ENCODE results near the gene COPB1. TPM values are rescaled to one million over a fixed set of nuclear protein-coding genes. Genes with fewer than 3 reads are reported as not detected.

The COPB1 gene
- total and polyA plus RNA-seq, 2 of the 13 experiments (the other 11 are each of a cell fraction or from before 2014, with no cell fraction given), result 114 to 195 TPM

GRCh38 chr11:14499560-14500180, at the start of gene COPB1 (continued):
- peak; percentile 91 for TF ChIP-seq ARID4A (CRISPR knock-in tag; IDR thresholded peaks at IDR 0.05; ENCODE audit: borderline replicate concordance)
- TF ChIP-seq RXRB (CRISPR knock-in tag; IDR thresholded peaks at IDR 0.05; ENCODE audit: borderline replicate concordance), result peak; percentile 70
- TF ChIP-seq KDM2A (CRISPR knock-in tag; IDR thresholded peaks at IDR 0.05; ENCODE audit: borderline replicate concordance, low read depth), result peak; percentile 96
- TF ChIP-seq HIC2 (CRISPR knock-in tag; IDR thresholded peaks at IDR 0.05; ENCODE audit: low read depth), result no peak
- TF ChIP-seq TBP (CRISPR knock-in tag; IDR thresholded peaks at IDR 0.05), result no peak
- no peak for TF ChIP-seq ZNF138 (CRISPR knock-in tag; IDR thresholded peaks at IDR 0.05; ENCODE audit: low read depth)
- peak; percentile 87; the same call in 1 of the 2 replicates for TF ChIP-seq DR1 (CRISPR knock-in tag; IDR thresholded peaks at IDR 0.05)
- TF ChIP-seq ZMYM4 (CRISPR knock-in tag; IDR thresholded peaks at IDR 0.05), result peak; percentile 92
- no peak for TF ChIP-seq ZNF121 (CRISPR knock-in tag; IDR thresholded peaks at IDR 0.05)
- TF ChIP-seq ZNF703 (CRISPR knock-in tag; IDR thresholded peaks at IDR 0.05; ENCODE audit: borderline replicate concordance), result 0 out of 2 replicates have a peak, but pooled peaks have one; percentile 37
- peak; percentile 51; the same call in 1 of the 2 replicates for TF ChIP-seq ZSCAN31 (CRISPR knock-in tag; IDR thresholded peaks at IDR 0.05; ENCODE audit: low read depth)
- TF ChIP-seq TOPORS (CRISPR knock-in tag; IDR thresholded peaks at IDR 0.05), result no peak
- peak; percentile 70 for TF ChIP-seq ZNF274 (CRISPR knock-in tag; IDR thresholded peaks at IDR 0.05)
- TF ChIP-seq ZNF225 (CRISPR knock-in tag; IDR thresholded peaks at IDR 0.05), result no peak
- no peak for TF ChIP-seq THYN1 (CRISPR knock-in tag; IDR thresholded peaks at IDR 0.05; ENCODE audit: borderline replicate concordance, low read depth)
- TF ChIP-seq ZKSCAN8 (CRISPR knock-in tag; IDR thresholded peaks at IDR 0.05; ENCODE audit: borderline replicate concordance), result no peak
- no peak for TF ChIP-seq NCOA5 (CRISPR knock-in tag; IDR thresholded peaks at IDR 0.05)
- peak; percentile 46; the same call in 1 of the 2 replicates for TF ChIP-seq ZMYM3 (CRISPR knock-in tag; IDR thresholded peaks at IDR 0.05)
- peak; percentile 9; the same call in 1 of the 2 replicates for TF ChIP-seq ARID3A (IDR thresholded peaks at IDR 0.05; ENCODE audit: low read depth, low read length)
- TF ChIP-seq NFE2 (CRISPR knock-in tag; IDR thresholded peaks at IDR 0.05), result no peak
- no peak for TF ChIP-seq MAFF (IDR thresholded peaks at IDR 0.05; ENCODE audit: low read depth, low read length)
- TF ChIP-seq ZNF619 (CRISPR knock-in tag; IDR thresholded peaks at IDR 0.05), result no peak
